K562 (cell line): Measurements from ENCODE around the gene TTLL11. TPM values are rescaled to one million over a fixed set of nuclear protein-coding genes. Genes with fewer than 3 reads are reported as not detected.
A peak's percentile ranks its signal among the peaks of the same experiment; 100 is the strongest.

Source experiments
- CCAR2 ChIP-seq: fragments of 200-400 bp; formaldehyde crosslinking; IDR thresholded peaks from 2 replicates; pipeline ENCODE4 v1.6.1; 2017; ENCODE audit warnings: mild to moderate bottlenecking, low read depth, low read length
- DIDO1 ChIP-seq: fragments of 450-650 bp; IDR thresholded peaks from 2 replicates; pipeline ENCODE4 v1.6.1; 2016; ENCODE audit warnings: low read depth, missing biosample characterization, missing genetic modification characterization
- EP400 ChIP-seq: fragments of 450-650 bp; IDR thresholded peaks from 2 replicates; pipeline ENCODE4 v1.6.1; 2017; ENCODE audit warnings: antibody characterized with exemption, mild to moderate bottlenecking, moderate library complexity
- GATAD2A ChIP-seq: fragments of 450-650 bp; IDR thresholded peaks from 2 replicates; pipeline ENCODE4 v1.6.1; 2017
- HNRNPL ChIP-seq: fragments of 200-400 bp; formaldehyde crosslinking; IDR thresholded peaks from 2 replicates; pipeline ENCODE4 v1.6.1; 2017; ENCODE audit warnings: low read depth, mild to moderate bottlenecking, low read length
- KDM4B ChIP-seq, 2 experiments: fragments of 450-650 bp in 1 of 2; sonication (generic) in 1 of 2; IDR thresholded peaks; 2 replicates each; pipeline ENCODE4 v1.6.1; 2016 to 2017; ENCODE audit warnings: borderline replicate concordance in 2 of 2, antibody characterized with exemption in 1 of 2, low read depth in 1 of 2, mild to moderate bottlenecking in 1 of 2
- MBD2 ChIP-seq: sonication (generic); IDR thresholded peaks from 2 replicates; pipeline ENCODE4 v1.6.1; 2016; ENCODE audit warnings: low read depth, borderline replicate concordance
- NEUROD1 ChIP-seq: fragments of 150-350 bp; IDR thresholded peaks from 2 replicates; pipeline ENCODE4 v1.6.1; 2014; ENCODE audit warnings: borderline replicate concordance, low read length, low read depth; ENCODE audit not compliant: partially characterized antibody
- NFIX ChIP-seq: fragments of 250-450 bp; sonication (Bioruptor Pico); IDR thresholded peaks from 2 replicates; pipeline ENCODE4 v1.4.0; 2020; ENCODE audit warnings: low read depth, mild to moderate bottlenecking, moderate library complexity
- NKRF ChIP-seq: fragments of 450-650 bp; IDR thresholded peaks from 2 replicates; pipeline ENCODE4 v1.6.1; 2016; ENCODE audit warnings: borderline replicate concordance
- PHF21A ChIP-seq: fragments of 450-650 bp; IDR thresholded peaks from 2 replicates; pipeline ENCODE4 v1.6.1; 2017; ENCODE audit warnings: low read depth, borderline replicate concordance
- SAFB2 ChIP-seq: fragments of 200-400 bp; formaldehyde crosslinking; IDR thresholded peaks from 2 replicates; pipeline ENCODE4 v1.6.1; 2018; ENCODE audit warnings: borderline replicate concordance, low read length, low read depth, moderate library complexity; ENCODE audit not compliant: severe bottlenecking
- ZKSCAN3 ChIP-seq: fragments of 250-450 bp; sonication (Bioruptor Pico); IDR thresholded peaks from 2 replicates; pipeline ENCODE4 v1.4.0; 2020
- ZNF311 ChIP-seq: fragments of 250-450 bp; sonication (Bioruptor Pico); IDR thresholded peaks from 2 replicates; pipeline ENCODE4 v1.4.0; 2020; ENCODE audit warnings: mild to moderate bottlenecking, moderate library complexity
- ZNF354B ChIP-seq: fragments of 250-450 bp; sonication (Bioruptor Pico); IDR thresholded peaks from 2 replicates; pipeline ENCODE4 v1.4.0; 2020
- ZNF551 ChIP-seq: fragments of 250-450 bp; sonication (Bioruptor Pico); IDR thresholded peaks from 2 replicates; pipeline ENCODE4 v1.5.0; 2021; ENCODE audit warnings: mild to moderate bottlenecking, moderate library complexity
- ZNF644 ChIP-seq: fragments of 200-800 bp; sonication (Bioruptor generic); IDR thresholded peaks from 2 replicates; pipeline ENCODE4 v1.6.1; 2016; ENCODE audit warnings: low read depth, missing genetic modification characterization, missing compliant biosample characterization
- ZNF764 ChIP-seq: fragments of 250-450 bp; sonication (Bioruptor Pico); IDR thresholded peaks from 2 replicates; pipeline ENCODE4 v1.4.0; 2020; ENCODE audit warnings: low read depth, mild to moderate bottlenecking, moderate library complexity
- ZNF785 ChIP-seq: fragments of 250-450 bp; sonication (Bioruptor Pico); IDR thresholded peaks from 2 replicates; pipeline ENCODE4 v1.4.0; 2020; ENCODE audit warnings: mild to moderate bottlenecking
- ZSCAN32 ChIP-seq: fragments of 450-650 bp; formaldehyde crosslinking; IDR thresholded peaks from 2 replicates; pipeline ENCODE4 v1.4.0; 2020; ENCODE audit warnings: mild to moderate bottlenecking, moderate library complexity
- polyA plus RNA-seq, 8 experiments: library from polyadenylated mRNA; depleted of rRNA in 4 of 8; stranded (reverse) in 5 of 8; unstranded in 3 of 8; fragments of >200 nt; fragmentation: Nextera tagmentation in 2 of 8; fragmentation: Illumina TruSeq in 1 of 8; extraction: Ambion mirVana in 2 of 8; extraction: Trizol in 1 of 8; gene quantifications; 2 replicates each; pipeline versions ENCODE4 v1.2.1 to v1.2.3, GENCODE V29; 2011 to 2014; ENCODE audit warnings: inconsistent platforms in 1 of 8, missing spikeins in 1 of 8
- total RNA-seq, 7 experiments: library from RNA; depleted of rRNA in 6 of 7; stranded (reverse); fragments of >200 nt in 6 of 7; fragmentation: Illumina TruSeq in 2 of 7; extraction: Trizol in 2 of 7; gene quantifications; 2 replicates each; pipeline versions ENCODE4 v1.2.1 to v1.2.3, GENCODE V29; 2011 to 2021; ENCODE audit warnings: low replicate concordance in 1 of 7
- TF ChIP-seq, protein P1 (sequence below): sonication (generic); formaldehyde crosslinking; IDR thresholded peaks from 2 replicates; pipeline ENCODE4 v1.8.1; 2022; ENCODE audit warnings: missing genetic modification reagents
- TF ChIP-seq, protein P2 (sequence below): fragments of 250-450 bp; sonication (Bioruptor Pico); IDR thresholded peaks from 2 replicates; pipeline ENCODE4 v1.8.0; 2021; ENCODE audit warnings: mild to moderate bottlenecking, moderate library complexity
- TF ChIP-seq, protein P3 (sequence below): sonication (generic); IDR thresholded peaks from 2 replicates; pipeline ENCODE4 v1.6.1; 2016

TTLL11 gene
- total and polyA plus RNA-seq, 9 of the 15 experiments (the other 6 are each of a cell fraction or from before 2014, with no cell fraction given) = 0.83 to 4.4 (median 2.7) TPM

DNA sequence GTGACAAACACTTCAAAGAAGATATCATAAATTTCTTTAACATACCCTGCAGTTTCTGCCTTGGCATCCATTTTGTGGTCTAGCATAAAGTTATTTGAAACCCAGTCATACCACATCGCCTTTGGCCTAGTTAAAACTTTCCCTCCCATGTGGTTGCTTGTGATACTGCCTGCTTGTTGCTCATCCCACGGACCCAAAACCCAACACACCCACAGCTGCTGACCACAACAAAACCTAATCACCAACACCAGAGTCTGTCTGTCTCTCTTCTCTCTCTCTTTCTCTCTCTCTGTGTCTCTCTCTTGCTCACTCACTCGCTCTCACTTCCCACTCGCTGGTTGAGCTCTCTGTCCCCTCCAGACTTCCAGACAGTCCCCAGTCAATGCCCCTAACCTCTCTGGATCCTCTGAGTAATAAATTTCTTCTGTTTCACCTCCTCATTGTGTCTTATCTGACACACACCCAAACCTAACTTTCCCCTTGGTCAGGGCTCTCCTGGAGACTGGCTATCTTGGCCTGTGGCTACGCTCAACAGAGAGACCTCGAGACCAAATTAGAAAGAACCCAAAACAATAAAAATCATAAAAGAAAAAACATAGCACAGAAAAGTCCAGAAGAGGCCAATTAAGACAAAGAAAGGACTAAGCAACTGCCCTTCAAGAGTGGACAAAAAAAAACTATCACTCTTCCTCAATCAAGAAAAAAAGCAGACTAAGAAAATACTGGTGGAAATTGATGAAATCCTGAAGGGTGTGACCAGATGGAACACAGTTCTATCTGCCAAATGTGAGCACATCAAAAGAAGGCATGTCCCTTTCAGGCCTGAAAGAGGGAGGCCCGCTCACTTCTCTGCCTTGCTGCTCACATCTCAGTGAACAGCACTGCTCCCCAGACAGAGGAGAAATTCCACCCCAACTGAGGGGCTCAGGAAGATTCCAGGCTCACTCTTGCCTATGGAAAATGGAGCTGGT lies 41.5 kb downstream of the TTLL11 start (continued):
- TF ChIP-seq NKRF (no peak), ZNF354B (CRISPR knock-in tag) (no peak), GATAD2A (no peak), PHF21A (no peak), CCAR2 (no peak), ZNF785 (CRISPR knock-in tag) (no peak), SAFB2 (no peak), ZNF764 (no peak), ZNF644 (tag) (peak; percentile 57; the same call in 1 of the 2 replicates), NFIX (CRISPR knock-in tag) (no peak), ZSCAN32 (CRISPR knock-in tag) (no peak), EP400 (no peak), ZNF551 (CRISPR knock-in tag) (no peak), HNRNPL (no peak), ZNF311 (CRISPR knock-in tag) (peak; percentile 75; the same call in 1 of the 2 replicates), KDM4B (IDR thresholded peaks at IDR 0.05; ENCODE audit: borderline replicate concordance in 2 of 2, low read depth in 1 of 2) (no peak), NEUROD1 (no peak), MBD2 (no peak), ZKSCAN3 (CRISPR knock-in tag) (no peak), DIDO1 (tag) (no peak)
- TF ChIP-seq, protein P1, sequence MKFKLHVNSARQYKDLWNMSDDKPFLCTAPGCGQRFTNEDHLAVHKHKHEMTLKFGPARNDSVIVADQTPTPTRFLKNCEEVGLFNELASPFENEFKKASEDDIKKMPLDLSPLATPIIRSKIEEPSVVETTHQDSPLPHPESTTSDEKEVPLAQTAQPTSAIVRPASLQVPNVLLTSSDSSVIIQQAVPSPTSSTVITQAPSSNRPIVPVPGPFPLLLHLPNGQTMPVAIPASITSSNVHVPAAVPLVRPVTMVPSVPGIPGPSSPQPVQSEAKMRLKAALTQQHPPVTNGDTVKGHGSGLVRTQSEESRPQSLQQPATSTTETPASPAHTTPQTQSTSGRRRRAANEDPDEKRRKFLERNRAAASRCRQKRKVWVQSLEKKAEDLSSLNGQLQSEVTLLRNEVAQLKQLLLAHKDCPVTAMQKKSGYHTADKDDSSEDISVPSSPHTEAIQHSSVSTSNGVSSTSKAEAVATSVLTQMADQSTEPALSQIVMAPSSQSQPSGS (CRISPR knock-in tag) = no peak
- TF ChIP-seq, protein P2, sequence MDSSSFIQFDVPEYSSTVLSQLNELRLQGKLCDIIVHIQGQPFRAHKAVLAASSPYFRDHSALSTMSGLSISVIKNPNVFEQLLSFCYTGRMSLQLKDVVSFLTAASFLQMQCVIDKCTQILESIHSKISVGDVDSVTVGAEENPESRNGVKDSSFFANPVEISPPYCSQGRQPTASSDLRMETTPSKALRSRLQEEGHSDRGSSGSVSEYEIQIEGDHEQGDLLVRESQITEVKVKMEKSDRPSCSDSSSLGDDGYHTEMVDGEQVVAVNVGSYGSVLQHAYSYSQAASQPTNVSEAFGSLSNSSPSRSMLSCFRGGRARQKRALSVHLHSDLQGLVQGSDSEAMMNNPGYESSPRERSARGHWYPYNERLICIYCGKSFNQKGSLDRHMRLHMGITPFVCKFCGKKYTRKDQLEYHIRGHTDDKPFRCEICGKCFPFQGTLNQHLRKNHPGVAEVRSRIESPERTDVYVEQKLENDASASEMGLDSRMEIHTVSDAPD (CRISPR knock-in tag) = no peak
- TF ChIP-seq, protein P3, sequence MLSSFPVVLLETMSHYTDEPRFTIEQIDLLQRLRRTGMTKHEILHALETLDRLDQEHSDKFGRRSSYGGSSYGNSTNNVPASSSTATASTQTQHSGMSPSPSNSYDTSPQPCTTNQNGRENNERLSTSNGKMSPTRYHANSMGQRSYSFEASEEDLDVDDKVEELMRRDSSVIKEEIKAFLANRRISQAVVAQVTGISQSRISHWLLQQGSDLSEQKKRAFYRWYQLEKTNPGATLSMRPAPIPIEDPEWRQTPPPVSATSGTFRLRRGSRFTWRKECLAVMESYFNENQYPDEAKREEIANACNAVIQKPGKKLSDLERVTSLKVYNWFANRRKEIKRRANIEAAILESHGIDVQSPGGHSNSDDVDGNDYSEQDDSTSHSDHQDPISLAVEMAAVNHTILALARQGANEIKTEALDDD = peak; percentile 81
